Psoas muscle (tissue), 8 donors: ENCODE data around the gene VTA1. TPM values are rescaled to one million over a fixed set of nuclear protein-coding genes. Genes with fewer than 3 reads are reported as not detected.
A peak's percentile ranks its signal among the peaks of the same experiment; 100 is the strongest.

ENCODE experiments used
- ATAC-seq, 4 donors: fragments of 200-7000 bp; cut with Tn5 transposase; one replicate each; pipeline ENCODE4 v1.9.1; 2020; ENCODE audit warnings: moderate library complexity in 3 of 4, mild to moderate bottlenecking in 2 of 4
- DNase-seq, 2 donors: peaks; one replicate each; pipeline ENCODE4 v3.0.0-alpha.2; 2020
- H3K27ac ChIP-seq: fragments of 200-600 bp; one replicate; pipeline ENCODE4 v1.8.0; 2022
- H3K27me3 ChIP-seq, 3 donors: fragments of 200-600 bp in 1 of 3; one replicate each; pipeline versions ENCODE4 v1.6.1 to v1.8.0; 2013 to 2022; ENCODE audit warnings: low read length in 2 of 3, mild to moderate bottlenecking in 2 of 3, moderate library complexity in 1 of 3; ENCODE audit not compliant: insufficient read depth in 3 of 3
- H3K36me3 ChIP-seq, 2 donors: fragments of 200-600 bp in 1 of 2; one replicate each; pipeline versions ENCODE4 v1.6.1 to v1.8.0; 2013 to 2022; ENCODE audit warnings: low read depth in 1 of 2, mild to moderate bottlenecking in 1 of 2, moderate library complexity in 1 of 2; ENCODE audit not compliant: insufficient read depth in 1 of 2
- H3K4me1 ChIP-seq: fragments of 200-600 bp; one replicate; pipeline ENCODE4 v1.8.0; 2022
- H3K4me3 ChIP-seq: fragments of 200-600 bp; one replicate; pipeline ENCODE4 v1.8.0; 2022; ENCODE audit warnings: mild to moderate bottlenecking
- H3K9me3 ChIP-seq: fragments of 200-600 bp; one replicate; pipeline ENCODE4 v1.8.0; 2022
- WGBS, 3 donors: extraction: QIAGEN DNeasy Blood & Tissue Kit; methylation state at CpG; one replicate each; pipeline versions ENCODE4 v1.1.6 to v1.1.7; 2013; 5-methylcytosine and 5-hydroxymethylcytosine counted together
- intact Hi-C, 2 donors: fragments of 100-400 bp; cut with DNase I; formaldehyde crosslinking; loops; one replicate each; pipeline versions ENCODE4 v1.11.0 to v1.14.2; 2022
- polyA plus RNA-seq, 3 donors: library from polyadenylated mRNA; stranded (reverse); fragments of 200-250 nt; gene quantifications; one replicate each; pipeline ENCODE4 v1.2.3, GENCODE V29; 2013
- total RNA-seq, 4 donors: library from RNA; stranded (reverse); fragmentation: NEBNext Ultra II Directional in 2 of 4; extraction: Animal tissue kit (Norgen Biotek cat#: 25700) in 2 of 4; gene quantifications; one replicate each; pipeline versions ENCODE4 v1.2.1 to v1.2.4, GENCODE V29; 2021 to 2023
- TF ChIP-seq, protein P1 (sequence below): fragments of 200-600 bp; IDR thresholded peaks from one replicate; pipeline ENCODE4 v1.8.0; 2022; ENCODE audit warnings: antibody characterized with exemption
- donor health status: healthy with polysubstance abuse.
- donor health status: DM: no; HTN: no; CAD: no; lungs with moderate emphysema.
- donor health status: Bipolar disorder and iron deficiency.
- donor health status: healthy.
- donor health status: DM: yes; HTN: yes; CAD: no.
- donor health status: DM: no; HTN: no; CAD: no.
- donor health status: DM: no; HTN: no; CAD: no.
- donor health status: DM: yes; HTN: yes; CAD: no.

Gene VTA1
- total and polyA plus RNA-seq, 7 donors: 46.9 to 101 (median 57.9) TPM

DNA sequence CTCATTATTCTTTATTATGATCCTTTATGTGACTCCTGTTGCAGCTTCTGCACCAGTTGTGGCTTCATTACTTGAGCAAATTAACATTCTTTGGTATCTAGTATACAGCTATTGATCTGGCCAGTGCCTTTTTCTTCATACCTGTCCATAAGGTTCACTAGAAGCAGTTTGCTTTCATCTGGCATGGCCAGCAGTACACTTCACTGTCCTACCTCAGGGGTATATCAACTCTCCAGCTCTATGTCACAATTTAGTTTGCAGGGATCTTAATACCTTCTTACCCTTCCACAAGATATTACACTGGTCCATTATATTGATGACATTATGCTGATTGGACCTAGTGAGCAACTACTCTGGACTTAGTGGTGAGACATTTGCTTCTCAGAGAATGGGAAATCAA is 46.6 kb downstream of the VTA1 start:
- no peaks in the 10 kb centered on the region for H3K4me1 ChIP-seq
- ATAC-seq (no peak), DNase-seq (no peak)
- H3K36me3 ChIP-seq: peaks cover 0 to 21% of the 10 kb centered on the region in 2 donors
- intact Hi-C loops: no loop called here
- no peaks in the 10 kb centered on the region for H3K9me3 ChIP-seq
- H3K27ac ChIP-seq: no peak overlapping the region
- no peaks in the 10 kb centered on the region for H3K27me3 ChIP-seq
- TF ChIP-seq, protein P1, sequence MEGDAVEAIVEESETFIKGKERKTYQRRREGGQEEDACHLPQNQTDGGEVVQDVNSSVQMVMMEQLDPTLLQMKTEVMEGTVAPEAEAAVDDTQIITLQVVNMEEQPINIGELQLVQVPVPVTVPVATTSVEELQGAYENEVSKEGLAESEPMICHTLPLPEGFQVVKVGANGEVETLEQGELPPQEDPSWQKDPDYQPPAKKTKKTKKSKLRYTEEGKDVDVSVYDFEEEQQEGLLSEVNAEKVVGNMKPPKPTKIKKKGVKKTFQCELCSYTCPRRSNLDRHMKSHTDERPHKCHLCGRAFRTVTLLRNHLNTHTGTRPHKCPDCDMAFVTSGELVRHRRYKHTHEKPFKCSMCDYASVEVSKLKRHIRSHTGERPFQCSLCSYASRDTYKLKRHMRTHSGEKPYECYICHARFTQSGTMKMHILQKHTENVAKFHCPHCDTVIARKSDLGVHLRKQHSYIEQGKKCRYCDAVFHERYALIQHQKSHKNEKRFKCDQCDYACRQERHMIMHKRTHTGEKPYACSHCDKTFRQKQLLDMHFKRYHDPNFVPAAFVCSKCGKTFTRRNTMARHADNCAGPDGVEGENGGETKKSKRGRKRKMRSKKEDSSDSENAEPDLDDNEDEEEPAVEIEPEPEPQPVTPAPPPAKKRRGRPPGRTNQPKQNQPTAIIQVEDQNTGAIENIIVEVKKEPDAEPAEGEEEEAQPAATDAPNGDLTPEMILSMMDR: no peak
- H3K4me3 ChIP-seq: no peak overlapping the region

DNA sequence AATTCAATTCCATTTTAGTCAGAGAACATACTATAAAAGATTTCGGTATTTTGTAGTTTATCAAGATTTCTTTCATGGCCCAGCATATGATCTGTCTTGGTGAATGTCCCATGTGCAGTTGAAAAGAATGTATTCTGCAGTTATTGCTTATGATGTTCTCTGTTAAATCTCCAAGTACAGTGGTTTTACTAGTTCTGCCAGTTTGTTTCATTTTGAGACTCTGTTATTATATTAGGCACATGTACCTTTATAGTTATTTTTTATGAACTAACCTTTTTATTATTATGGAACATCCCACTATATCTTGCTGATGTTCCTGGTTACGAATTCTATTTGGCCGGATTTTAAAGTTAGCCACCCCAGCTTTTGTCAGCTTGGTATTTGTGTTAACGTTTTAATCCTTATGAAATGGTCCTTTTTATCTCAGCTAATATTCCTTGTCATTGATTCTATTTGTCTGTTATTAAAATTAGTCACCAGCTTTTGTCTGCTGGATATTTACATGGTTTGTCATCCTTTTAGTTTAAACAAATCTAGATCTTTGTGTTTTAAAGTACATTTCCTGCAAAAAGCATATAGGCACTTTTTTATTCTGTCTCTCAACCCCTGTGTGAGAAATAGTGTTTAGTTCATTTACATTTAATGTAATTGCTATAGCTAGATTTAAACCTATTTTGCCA is 48.9 kb downstream of the VTA1 start:
- DNase-seq: no peak
- ATAC-seq: no peak
- TF ChIP-seq, protein P1: no peak
- no peaks in the 10 kb centered on the region for H3K9me3 ChIP-seq
- H3K4me1 ChIP-seq: no peaks in the 10 kb centered on the region
- intact Hi-C loops: no loop called here
- WGBS, 3 donors: 91 to 96% (median 95%) methylated on average over 4 of the region's 4 CpGs
- H3K27ac ChIP-seq: no peak overlapping the region
- H3K36me3 ChIP-seq: peaks cover 0 to 29% of the 10 kb centered on the region in 2 donors
- no peak overlapping the region for H3K4me3 ChIP-seq
- H3K27me3 ChIP-seq: no peaks in the 10 kb centered on the region

GRCh38 chr6:142200846-142201628 is 54.0 kb downstream of the VTA1 start:
- no peak for DNase-seq
- H3K36me3 ChIP-seq: peaks cover 0 to 62% of the 10 kb centered on the region in 2 donors
- intact Hi-C loops: no loop called here
- no peaks in the 10 kb centered on the region for H3K9me3 ChIP-seq
- H3K27me3 ChIP-seq: no peaks in the 10 kb centered on the region
- no peaks in the 10 kb centered on the region for H3K4me1 ChIP-seq
- no peak overlapping the region for H3K4me3 ChIP-seq
- H3K27ac ChIP-seq: no peak overlapping the region
- 66 to 72% (median 70%) methylated on average over 3 of the region's 3 CpGs for WGBS, 3 donors
- no peak for ATAC-seq
- TF ChIP-seq, protein P1: no peak

GRCh38 chr6:142207265-142207877 is 60.3 kb downstream of the VTA1 start:
- Histone ChIP-seq H3K27me3 (no peaks in the 10 kb centered on the region), H3K4me1 (no peaks in the 10 kb centered on the region), H3K9me3 (no peaks in the 10 kb centered on the region), H3K4me3 (no peak overlapping the region), H3K27ac (no peak overlapping the region), H3K36me3 (peaks cover 3 to 38% of the 10 kb centered on the region in 2 donors)
- peak; percentile 56 to 91 (median 79) for ATAC-seq
- DNase-seq: peak in 1 of 2 donors; percentile 52
- 61 to 70% (median 63%) methylated on average over 4 of the region's 4 CpGs for WGBS, 3 donors
- TF ChIP-seq, protein P1: peak; percentile 65
- intact Hi-C loops: loop anchor here (2.0 to 5.0 kb wide), 2 partner anchors 60 to 61 kb away; partner anchors contain the start of genes NMBR (in 2 of the 2) and VTA1 (in 2 of the 2)
